ENCODE measurements around the gene CCNL2. TPM values are rescaled to one million over a fixed set of nuclear protein-coding genes. Genes with fewer than 3 reads are reported as not detected.

Gene CCNL2
- total and polyA plus RNA-seq, 2 experiments from 2014 or later: 115 to 146 TPM

- no peaks in the 10 kb centered on the region for H3K4me1 ChIP-seq (ENCODE audit: insufficient read depth)
- H3K4me3 ChIP-seq: no peak overlapping the region
- no peaks in the 10 kb centered on the region for H4K20me1 ChIP-seq (replicated peaks; ENCODE audit: insufficient read depth)
- H3K79me2 ChIP-seq (replicated peaks; ENCODE audit: insufficient read depth): no peaks in the 10 kb centered on the region
- H3K4me1 Mint-ChIP-seq: no peaks in the 10 kb centered on the region; the same call in 2 of the 3 replicates
- H3K9me3 Mint-ChIP-seq: no peaks in the 10 kb centered on the region; the same call in 2 of the 3 replicates
- no peaks in the 10 kb centered on the region for H3K27me3 ChIP-seq (ENCODE audit: insufficient read depth)
- no peak overlapping the region for H3K27ac Mint-ChIP-seq
- ATAC-seq (no peak), DNase-seq (ENCODE audit: low spot score) (no peak)
- H3K9me2 ChIP-seq (ENCODE audit: insufficient read depth): no peaks in the 10 kb centered on the region
- H2AFZ ChIP-seq: no peak overlapping the region
- no peak for TF ChIP-seq EZH2 (IDR thresholded peaks at IDR 0.05; ENCODE audit: low read depth, unreplicated experiment)
- no peak for TF ChIP-seq ZNF114 (CRISPR knock-in tag; IDR thresholded peaks at IDR 0.05)
- TF ChIP-seq ZNF462 (CRISPR knock-in tag; IDR thresholded peaks at IDR 0.05): no peak
- TF ChIP-seq JUNB (IDR thresholded peaks at IDR 0.05; ENCODE audit: unreplicated experiment): no peak
- H3F3A ChIP-seq (replicated peaks; ENCODE audit: low read depth): peaks cover 15% of the 10 kb centered on the region
- peaks cover 12% of the 10 kb centered on the region for H3K27me3 Mint-ChIP-seq (ENCODE audit: insufficient read depth, low read depth, poor library complexity)
- peaks cover 18% of the 10 kb centered on the region for H3K36me3 Mint-ChIP-seq (ENCODE audit: low read depth)
- no peak overlapping the region for H3K4me3 Mint-ChIP-seq
- no peak overlapping the region for H3K27ac ChIP-seq (ENCODE audit: low read depth)
- H3K36me3 ChIP-seq (ENCODE audit: insufficient read depth): no peaks in the 10 kb centered on the region
- H3K4me2 ChIP-seq: no peak overlapping the region
These were observed 62.0 kb downstream of the CCNL2 start for GRCh38 chr1:1336931-1337792.

- H3K4me3 ChIP-seq: no peak overlapping the region
- ATAC-seq: no peak
- no peaks in the 10 kb centered on the region for H3K27me3 ChIP-seq (ENCODE audit: insufficient read depth)
- no peaks in the 10 kb centered on the region for H4K20me1 ChIP-seq (replicated peaks; ENCODE audit: insufficient read depth)
- DNase-seq (ENCODE audit: low spot score): no peak
- peaks cover 16% of the 10 kb centered on the region for H3K36me3 Mint-ChIP-seq (ENCODE audit: low read depth)
- no peaks in the 10 kb centered on the region for H3K79me2 ChIP-seq (replicated peaks; ENCODE audit: insufficient read depth)
- H3K9me3 Mint-ChIP-seq: no peaks in the 10 kb centered on the region; the same call in 2 of the 3 replicates
- H3K4me2 ChIP-seq: no peak overlapping the region
- H3K36me3 ChIP-seq (ENCODE audit: insufficient read depth): no peaks in the 10 kb centered on the region
- H3K9me2 ChIP-seq (ENCODE audit: insufficient read depth): no peaks in the 10 kb centered on the region
- H2AFZ ChIP-seq: no peak overlapping the region
- no peak overlapping the region for H3K4me3 Mint-ChIP-seq
- H3K27me3 Mint-ChIP-seq (ENCODE audit: insufficient read depth, low read depth, poor library complexity): peaks cover 12% of the 10 kb centered on the region
- H3K4me1 Mint-ChIP-seq: no peaks in the 10 kb centered on the region; the same call in 2 of the 3 replicates
- H3K27ac Mint-ChIP-seq: no peak overlapping the region
- H3F3A ChIP-seq (replicated peaks; ENCODE audit: low read depth): peaks cover 15% of the 10 kb centered on the region
- H3K27ac ChIP-seq (ENCODE audit: low read depth): no peak overlapping the region
- H3K4me1 ChIP-seq (ENCODE audit: insufficient read depth): no peaks in the 10 kb centered on the region
- TF ChIP-seq CREB1 (CRISPR knock-in tag; IDR thresholded peaks at IDR 0.05; ENCODE audit: low read depth): no peak
- TF ChIP-seq ZNF331 (CRISPR knock-in tag; IDR thresholded peaks at IDR 0.05; ENCODE audit: low read depth): no peak
- no peak for TF ChIP-seq EZH2 (IDR thresholded peaks at IDR 0.05; ENCODE audit: low read depth, unreplicated experiment)
These were observed 62.7 kb downstream of the CCNL2 start for GRCh38 chr1:1336446-1336845.
